ENCODE results near the gene PIK3CA. TPM values are rescaled to one million over a fixed set of nuclear protein-coding genes. Genes with fewer than 3 reads are reported as not detected.

The PIK3CA gene
- total RNA-seq, 1 experiment from 2014 or later = 12.0 TPM

GRCh38 chr3:179279837-179280236, 131.7 kb downstream of the PIK3CA start:
- Histone ChIP-seq H4K20me1 (ENCODE audit: control insufficient read depth, insufficient read depth, insufficient read length) (no peaks in the 10 kb centered on the region), H3K56ac (ENCODE audit: insufficient read length, low read depth, low read length) (no peak overlapping the region), H3K18ac (ENCODE audit: insufficient read length, low read depth, low read length) (no peak overlapping the region), H2BK20ac (ENCODE audit: low read depth, low read length, poor library complexity, severe bottlenecking) (no peak overlapping the region), H2AK5ac (ENCODE audit: insufficient read length, low read length) (no peak overlapping the region), H3K27ac (ENCODE audit: insufficient read length, low read depth, low read length) (no peak overlapping the region), H4K91ac (ENCODE audit: insufficient read length, low read depth, low read length) (no peak overlapping the region), H3K27me3 (ENCODE audit: insufficient read depth, low read length) (no peaks in the 10 kb centered on the region), H2AFZ (ENCODE audit: low read length) (no peak overlapping the region), H3K4me2 (ENCODE audit: insufficient read depth, insufficient read length, low read length) (no peak overlapping the region), H3K79me1 (ENCODE audit: insufficient read depth, low read depth, low read length, poor library complexity, severe bottlenecking) (no peaks in the 10 kb centered on the region), H3K9ac (ENCODE audit: extremely low read depth, insufficient read length, low read length) (no peak overlapping the region), H2BK5ac (ENCODE audit: insufficient read length, low read length) (no peak overlapping the region), H4K5ac (ENCODE audit: insufficient read length, low read depth, low read length) (no peak overlapping the region), H4K8ac (replicated peaks; ENCODE audit: insufficient read length, low read depth, low read length) (no peak overlapping the region), H3K14ac (ENCODE audit: insufficient read depth, low read length) (no peak overlapping the region), H2BK12ac (ENCODE audit: insufficient read length, low read depth, low read length) (no peak overlapping the region), H2BK120ac (ENCODE audit: low read depth, low read length, poor library complexity, severe bottlenecking) (no peak overlapping the region), H2BK15ac (ENCODE audit: low read depth, low read length) (no peak overlapping the region), H3K79me2 (ENCODE audit: insufficient read depth, low read length) (no peaks in the 10 kb centered on the region), H3K4me1 (ENCODE audit: insufficient read depth, low read length) (no peaks in the 10 kb centered on the region; the same call in 1 of the 2 replicates), H3K9me3 (ENCODE audit: control insufficient read depth, low read depth, low read length) (no peaks in the 10 kb centered on the region), H3K4ac (ENCODE audit: low read depth, low read length) (no peak overlapping the region), H3K23me2 (ENCODE audit: insufficient read length, low read depth, low read length, poor library complexity, severe bottlenecking) (no peaks in the 10 kb centered on the region), H3K23ac (ENCODE audit: insufficient read length, low read depth, low read length) (no peak overlapping the region), H3T11ph (ENCODE audit: low read length) (no peak overlapping the region)
- H3K4me1 Mint-ChIP-seq = peaks cover 5 to 7% of the 10 kb centered on the region in 2 experiments
- WGBS (ENCODE audit: extremely low coverage, insufficient read length, low lambda C conversion rate) = no CpG with 5 or more reads among the region's 1 CpG
- DNase-seq = no peak
- TF ChIP-seq CTCF (conservative IDR thresholded peaks at IDR 0.05) = no peak
- H3K27ac Mint-ChIP-seq = no peak overlapping the region
- H3K27me3 Mint-ChIP-seq (ENCODE audit: low read depth) = no peaks in the 10 kb centered on the region
- no peaks in the 10 kb centered on the region for H3K36me3 Mint-ChIP-seq (ENCODE audit: insufficient read depth in 1 of 3, low read depth in 3 of 3)
- no peaks in the 10 kb centered on the region for H3K9me3 Mint-ChIP-seq
- no peak overlapping the region for H3K4me3 Mint-ChIP-seq

Measured in H9 (cell line).